Right lobe of liver (tissue), 4 donors: ENCODE data around the gene ASB11.

ENCODE experiments used
- POLR2A ChIP-seq: fragments of 450-650 bp; IDR thresholded peaks from one replicate; pipeline ENCODE4 v1.6.1; 2017; ENCODE audit warnings: antibody characterized with exemption, mild to moderate bottlenecking
- TF ChIP-seq, protein P1 (sequence below), 4 donors: fragments of 200-600 bp in 3 of 4; fragments of 450-650 bp in 1 of 4; IDR thresholded peaks; one replicate each; pipeline versions ENCODE4 v1.5.1 to v1.8.0; 2016 to 2022; ENCODE audit warnings: antibody characterized with exemption in 4 of 4, mild to moderate bottlenecking in 2 of 4
- donor health status: DM: no; HTN: no; CAD: no.
- donor health status: DM: no; HTN: no; CAD: no.
- donor health status: DM: no; HTN: yes; CAD: no.

DNA sequence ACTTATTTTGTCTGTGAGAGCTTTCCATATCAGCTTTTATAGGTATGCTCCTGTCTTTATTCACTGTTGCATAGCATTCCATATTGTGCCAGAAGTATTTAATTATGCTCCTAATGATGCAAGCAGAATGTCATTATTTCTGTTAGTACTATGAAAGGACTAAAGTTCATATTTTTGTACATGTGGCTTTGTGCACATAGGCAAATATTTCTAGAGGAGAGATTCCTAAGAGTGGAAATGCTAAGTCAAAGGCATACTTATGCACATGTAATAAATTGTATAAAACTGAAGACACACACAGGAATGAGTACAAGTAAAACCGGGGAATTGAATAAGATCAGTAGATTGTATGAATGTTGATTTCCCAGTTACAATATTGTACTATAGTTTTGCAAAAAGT, 43.7 kb downstream of the ASB11 start:
- TF ChIP-seq, protein P1, sequence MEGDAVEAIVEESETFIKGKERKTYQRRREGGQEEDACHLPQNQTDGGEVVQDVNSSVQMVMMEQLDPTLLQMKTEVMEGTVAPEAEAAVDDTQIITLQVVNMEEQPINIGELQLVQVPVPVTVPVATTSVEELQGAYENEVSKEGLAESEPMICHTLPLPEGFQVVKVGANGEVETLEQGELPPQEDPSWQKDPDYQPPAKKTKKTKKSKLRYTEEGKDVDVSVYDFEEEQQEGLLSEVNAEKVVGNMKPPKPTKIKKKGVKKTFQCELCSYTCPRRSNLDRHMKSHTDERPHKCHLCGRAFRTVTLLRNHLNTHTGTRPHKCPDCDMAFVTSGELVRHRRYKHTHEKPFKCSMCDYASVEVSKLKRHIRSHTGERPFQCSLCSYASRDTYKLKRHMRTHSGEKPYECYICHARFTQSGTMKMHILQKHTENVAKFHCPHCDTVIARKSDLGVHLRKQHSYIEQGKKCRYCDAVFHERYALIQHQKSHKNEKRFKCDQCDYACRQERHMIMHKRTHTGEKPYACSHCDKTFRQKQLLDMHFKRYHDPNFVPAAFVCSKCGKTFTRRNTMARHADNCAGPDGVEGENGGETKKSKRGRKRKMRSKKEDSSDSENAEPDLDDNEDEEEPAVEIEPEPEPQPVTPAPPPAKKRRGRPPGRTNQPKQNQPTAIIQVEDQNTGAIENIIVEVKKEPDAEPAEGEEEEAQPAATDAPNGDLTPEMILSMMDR (IDR thresholded peaks at IDR 0.05), result no peak
- no peak for TF ChIP-seq POLR2A
